ENCODE data around the gene SOS2. TPM values are rescaled to one million over a fixed set of nuclear protein-coding genes. Genes with fewer than 3 reads are reported as not detected.

The SOS2 gene
- total and polyA plus RNA-seq, 10 of the 15 experiments (the other 5 are each of a cell fraction or from before 2014, with no cell fraction given) = 2.1 to 16.8 (median 8.4) TPM

DNA sequence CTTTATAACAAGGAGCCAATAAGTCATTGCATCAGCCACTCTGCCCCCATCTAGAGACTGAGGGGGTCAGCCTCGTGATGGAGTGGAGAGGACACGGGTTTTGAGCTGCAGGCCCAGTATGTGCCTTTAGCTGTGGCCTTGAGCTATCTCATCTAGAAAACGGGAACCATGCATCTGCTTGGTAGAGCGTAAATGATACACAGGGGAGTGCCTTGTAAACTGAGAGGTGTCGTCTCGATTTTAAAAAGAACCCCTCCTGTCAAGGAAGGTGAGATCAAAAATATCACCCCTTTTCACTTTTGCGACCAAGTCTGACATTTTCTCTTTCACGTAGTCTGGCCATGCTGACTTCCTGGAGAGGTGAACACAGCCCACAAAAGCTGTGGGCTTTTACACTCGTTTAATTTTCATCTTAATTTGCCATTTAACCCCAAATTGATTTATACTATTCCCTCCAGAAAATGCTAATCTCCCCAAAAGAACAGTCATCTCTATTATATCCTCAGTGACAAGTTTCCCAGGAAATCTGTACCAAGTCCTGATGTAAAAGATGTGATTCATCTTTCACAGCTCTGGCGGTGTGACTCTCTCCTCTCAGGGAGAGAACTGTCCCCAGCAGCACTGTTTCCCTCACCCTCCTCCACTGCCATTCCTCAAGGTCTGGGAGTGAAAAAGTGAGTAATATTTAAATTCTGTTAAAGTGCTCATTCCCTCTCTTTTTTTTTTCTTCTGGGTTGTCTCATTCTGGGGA is 145.6 kb downstream of the SOS2 start (continued):
- TF ChIP-seq, protein P1, sequence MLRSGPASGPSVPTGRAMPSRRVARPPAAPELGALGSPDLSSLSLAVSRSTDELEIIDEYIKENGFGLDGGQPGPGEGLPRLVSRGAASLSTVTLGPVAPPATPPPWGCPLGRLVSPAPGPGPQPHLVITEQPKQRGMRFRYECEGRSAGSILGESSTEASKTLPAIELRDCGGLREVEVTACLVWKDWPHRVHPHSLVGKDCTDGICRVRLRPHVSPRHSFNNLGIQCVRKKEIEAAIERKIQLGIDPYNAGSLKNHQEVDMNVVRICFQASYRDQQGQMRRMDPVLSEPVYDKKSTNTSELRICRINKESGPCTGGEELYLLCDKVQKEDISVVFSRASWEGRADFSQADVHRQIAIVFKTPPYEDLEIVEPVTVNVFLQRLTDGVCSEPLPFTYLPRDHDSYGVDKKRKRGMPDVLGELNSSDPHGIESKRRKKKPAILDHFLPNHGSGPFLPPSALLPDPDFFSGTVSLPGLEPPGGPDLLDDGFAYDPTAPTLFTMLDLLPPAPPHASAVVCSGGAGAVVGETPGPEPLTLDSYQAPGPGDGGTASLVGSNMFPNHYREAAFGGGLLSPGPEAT (IDR thresholded peaks at IDR 0.05; ENCODE audit: low read depth) = peak; percentile 82
- 0 out of 2 replicates have a peak, but pooled peaks have one; percentile 25 for TF ChIP-seq CBFB (IDR thresholded peaks at IDR 0.05; ENCODE audit: low read depth)
- TF ChIP-seq SUPT20H (IDR thresholded peaks at IDR 0.05; ENCODE audit: borderline replicate concordance, control insufficient read depth, low read depth, low read length) = no peak
- peak; percentile 61; the same call in 1 of the 2 replicates for TF ChIP-seq FOXM1 (IDR thresholded peaks at IDR 0.05; ENCODE audit: low read depth, low read length)
- TF ChIP-seq CHD2 (IDR thresholded peaks at IDR 0.05; ENCODE audit: borderline replicate concordance, low read depth, low read length) = peak; percentile 51; the same call in 1 of the 2 replicates
- TF ChIP-seq IRF4 (IDR thresholded peaks at IDR 0.05; ENCODE audit: low read depth, low read length) = peak; percentile 82; the same call in 1 of the 2 replicates
- TF ChIP-seq, protein P2, sequence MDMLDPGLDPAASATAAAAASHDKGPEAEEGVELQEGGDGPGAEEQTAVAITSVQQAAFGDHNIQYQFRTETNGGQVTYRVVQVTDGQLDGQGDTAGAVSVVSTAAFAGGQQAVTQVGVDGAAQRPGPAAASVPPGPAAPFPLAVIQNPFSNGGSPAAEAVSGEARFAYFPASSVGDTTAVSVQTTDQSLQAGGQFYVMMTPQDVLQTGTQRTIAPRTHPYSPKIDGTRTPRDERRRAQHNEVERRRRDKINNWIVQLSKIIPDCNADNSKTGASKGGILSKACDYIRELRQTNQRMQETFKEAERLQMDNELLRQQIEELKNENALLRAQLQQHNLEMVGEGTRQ (IDR thresholded peaks at IDR 0.05; ENCODE audit: borderline replicate concordance, low read depth, low read length) = no peak
- TF ChIP-seq EZH2 (IDR thresholded peaks at IDR 0.05; ENCODE audit: borderline replicate concordance, control insufficient read depth, low read depth, low read length) = no peak
- peak; percentile 65; the same call in 1 of the 2 replicates for TF ChIP-seq BCL11A (IDR thresholded peaks at IDR 0.05; ENCODE audit: low read depth, low read length)
- TF ChIP-seq ATF7 (IDR thresholded peaks at IDR 0.05; ENCODE audit: low read depth) = peak; percentile 94
- no peak for TF ChIP-seq JUND (IDR thresholded peaks at IDR 0.05; ENCODE audit: low read depth, low read length)
- no peak for TF ChIP-seq HDAC6 (IDR thresholded peaks at IDR 0.05; ENCODE audit: unreplicated experiment)
- peak; percentile 60; the same call in 1 of the 2 replicates for TF ChIP-seq CREB1 (IDR thresholded peaks at IDR 0.05; ENCODE audit: low read depth)
- TF ChIP-seq, protein P3, sequence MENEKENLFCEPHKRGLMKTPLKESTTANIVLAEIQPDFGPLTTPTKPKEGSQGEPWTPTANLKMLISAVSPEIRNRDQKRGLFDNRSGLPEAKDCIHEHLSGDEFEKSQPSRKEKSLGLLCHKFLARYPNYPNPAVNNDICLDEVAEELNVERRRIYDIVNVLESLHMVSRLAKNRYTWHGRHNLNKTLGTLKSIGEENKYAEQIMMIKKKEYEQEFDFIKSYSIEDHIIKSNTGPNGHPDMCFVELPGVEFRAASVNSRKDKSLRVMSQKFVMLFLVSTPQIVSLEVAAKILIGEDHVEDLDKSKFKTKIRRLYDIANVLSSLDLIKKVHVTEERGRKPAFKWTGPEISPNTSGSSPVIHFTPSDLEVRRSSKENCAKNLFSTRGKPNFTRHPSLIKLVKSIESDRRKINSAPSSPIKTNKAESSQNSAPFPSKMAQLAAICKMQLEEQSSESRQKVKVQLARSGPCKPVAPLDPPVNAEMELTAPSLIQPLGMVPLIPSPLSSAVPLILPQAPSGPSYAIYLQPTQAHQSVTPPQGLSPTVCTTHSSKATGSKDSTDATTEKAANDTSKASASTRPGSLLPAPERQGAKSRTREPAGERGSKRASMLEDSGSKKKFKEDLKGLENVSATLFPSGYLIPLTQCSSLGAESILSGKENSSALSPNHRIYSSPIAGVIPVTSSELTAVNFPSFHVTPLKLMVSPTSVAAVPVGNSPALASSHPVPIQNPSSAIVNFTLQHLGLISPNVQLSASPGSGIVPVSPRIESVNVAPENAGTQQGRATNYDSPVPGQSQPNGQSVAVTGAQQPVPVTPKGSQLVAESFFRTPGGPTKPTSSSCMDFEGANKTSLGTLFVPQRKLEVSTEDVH (IDR thresholded peaks at IDR 0.05; ENCODE audit: low read depth, partially characterized antibody) = no peak
- TF ChIP-seq MTA3 (IDR thresholded peaks at IDR 0.05; ENCODE audit: borderline replicate concordance, low read length) = peak; percentile 84; the same call in 1 of the 2 replicates
- TF ChIP-seq MXI1 (IDR thresholded peaks at IDR 0.05; ENCODE audit: low read depth, low read length) = peak; percentile 79
- TF ChIP-seq CEBPB (IDR thresholded peaks at IDR 0.05; ENCODE audit: borderline replicate concordance in 1 of 2, low read depth in 2 of 2, low read length in 2 of 2) = no peak
- no peak for TF ChIP-seq SREBF2 (IDR thresholded peaks at IDR 0.05; ENCODE audit: low read length)
- TF ChIP-seq, protein P4, sequence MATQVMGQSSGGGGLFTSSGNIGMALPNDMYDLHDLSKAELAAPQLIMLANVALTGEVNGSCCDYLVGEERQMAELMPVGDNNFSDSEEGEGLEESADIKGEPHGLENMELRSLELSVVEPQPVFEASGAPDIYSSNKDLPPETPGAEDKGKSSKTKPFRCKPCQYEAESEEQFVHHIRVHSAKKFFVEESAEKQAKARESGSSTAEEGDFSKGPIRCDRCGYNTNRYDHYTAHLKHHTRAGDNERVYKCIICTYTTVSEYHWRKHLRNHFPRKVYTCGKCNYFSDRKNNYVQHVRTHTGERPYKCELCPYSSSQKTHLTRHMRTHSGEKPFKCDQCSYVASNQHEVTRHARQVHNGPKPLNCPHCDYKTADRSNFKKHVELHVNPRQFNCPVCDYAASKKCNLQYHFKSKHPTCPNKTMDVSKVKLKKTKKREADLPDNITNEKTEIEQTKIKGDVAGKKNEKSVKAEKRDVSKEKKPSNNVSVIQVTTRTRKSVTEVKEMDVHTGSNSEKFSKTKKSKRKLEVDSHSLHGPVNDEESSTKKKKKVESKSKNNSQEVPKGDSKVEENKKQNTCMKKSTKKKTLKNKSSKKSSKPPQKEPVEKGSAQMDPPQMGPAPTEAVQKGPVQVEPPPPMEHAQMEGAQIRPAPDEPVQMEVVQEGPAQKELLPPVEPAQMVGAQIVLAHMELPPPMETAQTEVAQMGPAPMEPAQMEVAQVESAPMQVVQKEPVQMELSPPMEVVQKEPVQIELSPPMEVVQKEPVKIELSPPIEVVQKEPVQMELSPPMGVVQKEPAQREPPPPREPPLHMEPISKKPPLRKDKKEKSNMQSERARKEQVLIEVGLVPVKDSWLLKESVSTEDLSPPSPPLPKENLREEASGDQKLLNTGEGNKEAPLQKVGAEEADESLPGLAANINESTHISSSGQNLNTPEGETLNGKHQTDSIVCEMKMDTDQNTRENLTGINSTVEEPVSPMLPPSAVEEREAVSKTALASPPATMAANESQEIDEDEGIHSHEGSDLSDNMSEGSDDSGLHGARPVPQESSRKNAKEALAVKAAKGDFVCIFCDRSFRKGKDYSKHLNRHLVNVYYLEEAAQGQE (IDR thresholded peaks at IDR 0.05; ENCODE audit: low read depth, low read length) = no peak
- TF ChIP-seq CBX3 (IDR thresholded peaks at IDR 0.05; ENCODE audit: borderline replicate concordance, low read depth) = no peak
- no peak for TF ChIP-seq YBX1 (IDR thresholded peaks at IDR 0.05)
